Adipose tissue (tissue), 3 donors: Measurements from ENCODE around the gene ZNF362. TPM values are rescaled to one million over a fixed set of nuclear protein-coding genes. Genes with fewer than 3 reads are reported as not detected.

Experiments used
- H3K27ac ChIP-seq: one replicate; pipeline ENCODE4 v1.5.1; 2013; ENCODE audit warnings: low read depth, low read length
- WGBS, 3 donors: extraction: QIAGEN DNeasy Blood & Tissue Kit; methylation state at CpG; one replicate each; pipeline ENCODE4 v1.1.7; 2013; 5-methylcytosine and 5-hydroxymethylcytosine counted together
- polyA plus RNA-seq, 3 donors: library from polyadenylated mRNA; stranded (reverse); fragments of 200-250 nt; gene quantifications; one replicate each; pipeline ENCODE4 v1.2.3, GENCODE V29; 2013
- donor health status: healthy with polysubstance abuse.
- donor health status: Bipolar disorder and iron deficiency.
- donor health status: healthy.

ZNF362 gene
- polyA plus RNA-seq, 3 donors = 7.8 to 17.8 (median 14.4) TPM

GRCh38 chr1:33261344-33261743, 5.1 kb downstream of the ZNF362 start:
- WGBS, 3 donors = 46 to 79% (median 72%) methylated on average over 7 of the region's 7 CpGs
- H3K27ac ChIP-seq = no peak overlapping the region

- H3K27ac ChIP-seq = no peak overlapping the region
- 71 to 93% (median 75%) methylated on average over 4 to 5 of the region's 5 CpGs for WGBS, 3 donors
Measured at GRCh38 chr1:33263890-33264504, 7.7 kb downstream of the ZNF362 start.

- H3K27ac ChIP-seq = no peak overlapping the region
Measured at GRCh38 chr1:33265780-33266605, 9.7 kb downstream of the ZNF362 start.

GRCh38 chr1:33266766-33267165, 10.5 kb downstream of the ZNF362 start:
- no peak overlapping the region for H3K27ac ChIP-seq
- 89 to 93% (median 90%) methylated on average over 6 of the region's 6 CpGs for WGBS, 3 donors

More at GRCh38 chr1:33265780-33266605, 9.7 kb downstream of the ZNF362 start:
- WGBS, 3 donors = 89 to 90% (median 89%) methylated on average over 10 of the region's 10 CpGs

- no peak overlapping the region for H3K27ac ChIP-seq
- WGBS, 3 donors = 83 to 89% (median 86%) methylated on average over 5 of the region's 5 CpGs
Measured at GRCh38 chr1:33267468-33268205, 11.3 kb downstream of the ZNF362 start.

- 73 to 83% (median 79%) methylated on average over 2 of the region's 2 CpGs for WGBS, 3 donors
- H3K27ac ChIP-seq = no peak overlapping the region
Measured at GRCh38 chr1:33268457-33268856, 12.2 kb downstream of the ZNF362 start.

- H3K27ac ChIP-seq = no peak overlapping the region
- 64 to 75% (median 71%) methylated on average over 5 of the region's 5 CpGs for WGBS, 3 donors
Measured at GRCh38 chr1:33268927-33269610, 12.8 kb downstream of the ZNF362 start.

GRCh38 chr1:33269621-33270020, 13.3 kb downstream of the ZNF362 start:
- WGBS, 3 donors = 74 to 84% (median 76%) methylated on average over 5 of the region's 5 CpGs
- no peak overlapping the region for H3K27ac ChIP-seq

GRCh38 chr1:33270379-33270778, 14.1 kb downstream of the ZNF362 start:
- H3K27ac ChIP-seq = no peak overlapping the region
- WGBS, 3 donors = 92% methylated on average over 5 of the region's 5 CpGs

GRCh38 chr1:33270808-33271465, 14.6 kb downstream of the ZNF362 start:
- WGBS, 3 donors = 90 to 93% (median 93%) methylated on average over 7 of the region's 7 CpGs
- no peak overlapping the region for H3K27ac ChIP-seq

GRCh38 chr1:33271666-33272505, 15.6 kb downstream of the ZNF362 start:
- WGBS, 3 donors = 80 to 86% (median 85%) methylated on average over 12 to 13 of the region's 13 CpGs
- no peak overlapping the region for H3K27ac ChIP-seq

GRCh38 chr1:33272509-33272908, 16.2 kb downstream of the ZNF362 start:
- 56 to 71% (median 71%) methylated on average over 3 of the region's 3 CpGs for WGBS, 3 donors
- H3K27ac ChIP-seq = no peak overlapping the region

GRCh38 chr1:33272930-33273329, 16.6 kb downstream of the ZNF362 start:
- WGBS, 3 donors = 70 to 93% (median 90%) methylated on average over 1 of the region's 1 CpG
- H3K27ac ChIP-seq = no peak overlapping the region

GRCh38 chr1:33273406-33273805, 17.1 kb downstream of the ZNF362 start:
- 84 to 88% (median 88%) methylated on average over 3 of the region's 3 CpGs for WGBS, 3 donors
- no peak overlapping the region for H3K27ac ChIP-seq

- 79 to 82% (median 82%) methylated on average over 7 of the region's 7 CpGs for WGBS, 3 donors
- H3K27ac ChIP-seq = no peak overlapping the region
Measured at GRCh38 chr1:33273961-33274371, 17.7 kb downstream of the ZNF362 start.

GRCh38 chr1:33274446-33274845, 18.2 kb downstream of the ZNF362 start:
- H3K27ac ChIP-seq = no peak overlapping the region
- 88 to 95% (median 93%) methylated on average over 1 of the region's 1 CpG for WGBS, 3 donors

- H3K27ac ChIP-seq = no peak overlapping the region
- 84 to 88% (median 87%) methylated on average over 6 of the region's 6 CpGs for WGBS, 3 donors
Measured at GRCh38 chr1:33275195-33275594, 18.9 kb downstream of the ZNF362 start.
